GM12878 (cell line): Measurements from ENCODE around the gene ADCY2. TPM values are rescaled to one million over a fixed set of nuclear protein-coding genes. Genes with fewer than 3 reads are reported as not detected.

Experiments
- ASH2L ChIP-seq: fragments of 300-600, 200-600 bp; sonication (generic); IDR thresholded peaks from 2 replicates; pipeline ENCODE4 v1.6.1; 2017; ENCODE audit warnings: low read depth, mild to moderate bottlenecking, borderline replicate concordance
- CBFB ChIP-seq: IDR thresholded peaks from 2 replicates; pipeline ENCODE4 v1.6.1; 2016; ENCODE audit warnings: antibody characterized with exemption, low read depth
- DPF2 ChIP-seq: fragments of 450-650 bp; IDR thresholded peaks from 2 replicates; pipeline ENCODE4 v1.6.1; 2017; ENCODE audit warnings: mild to moderate bottlenecking
- ETV6 ChIP-seq, 2 experiments: fragments of 450-650 bp in 1 of 2; IDR thresholded peaks in 1 of 2; conservative IDR thresholded peaks in 1 of 2; 2 replicates each; pipeline ENCODE4 v1.6.1; 2014; ENCODE audit warnings: antibody characterized with exemption in 1 of 2, borderline replicate concordance in 1 of 2, low read depth in 1 of 2, mild to moderate bottlenecking in 1 of 2, moderate library complexity in 1 of 2
- FOXK2 ChIP-seq: fragments of 450-650 bp; IDR thresholded peaks from 2 replicates; pipeline ENCODE4 v1.6.1; 2017; ENCODE audit warnings: mild to moderate bottlenecking, moderate library complexity
- IRF4 ChIP-seq: IDR thresholded peaks from 2 replicates; pipeline ENCODE4 v1.6.1; 2011; ENCODE audit warnings: low read depth, low read length
- KAT2A ChIP-seq: conservative IDR thresholded peaks from 2 replicates; pipeline ENCODE4 v1.6.1; 2011; ENCODE audit warnings: low read depth, low read length; ENCODE audit not compliant: control insufficient read depth
- MTA3 ChIP-seq: IDR thresholded peaks from 2 replicates; pipeline ENCODE4 v1.6.1; 2012; ENCODE audit warnings: low read length, inconsistent platforms, borderline replicate concordance
- MXI1 ChIP-seq: fragments of 150-350 bp; IDR thresholded peaks from 2 replicates; pipeline ENCODE4 v1.6.1; 2011; ENCODE audit warnings: low read depth, mild to moderate bottlenecking, inconsistent platforms, low read length, improper control_type of control experiment
- NFYB ChIP-seq: IDR thresholded peaks from 2 replicates; pipeline ENCODE4 v1.6.1; 2011; ENCODE audit warnings: low read depth, mild to moderate bottlenecking, low read length, improper control_type of control experiment, moderate library complexity; ENCODE audit not compliant: insufficient read depth
- NR2C1 ChIP-seq: fragments of 450-650 bp; IDR thresholded peaks from 2 replicates; pipeline ENCODE4 v1.6.1; 2017; ENCODE audit warnings: antibody characterized with exemption, mild to moderate bottlenecking, moderate library complexity
- NR2C2 ChIP-seq: IDR thresholded peaks from 2 replicates; pipeline ENCODE4 v1.6.1; 2011; ENCODE audit warnings: borderline replicate concordance, low read depth; ENCODE audit not compliant: control insufficient read depth, insufficient read length
- POLR2AphosphoS2 ChIP-seq: IDR thresholded peaks from 2 replicates; pipeline ENCODE4 v1.6.1; 2011; ENCODE audit warnings: low read depth, mild to moderate bottlenecking, low read length, improper control_type of control experiment, moderate library complexity
- POLR2AphosphoS5 ChIP-seq: IDR thresholded peaks from 2 replicates; pipeline ENCODE4 v1.6.1; 2011; ENCODE audit warnings: mild to moderate bottlenecking, low read length, inconsistent platforms
- RELB ChIP-seq: fragments of 450-650 bp; IDR thresholded peaks from 2 replicates; pipeline ENCODE4 v1.6.1; 2017; ENCODE audit warnings: low read depth, mild to moderate bottlenecking, moderate library complexity
- SRF ChIP-seq, 2 experiments: IDR thresholded peaks; 2 replicates each; pipeline ENCODE4 v1.6.1; 2011; ENCODE audit warnings: low read depth in 2 of 2, low read length in 2 of 2, mild to moderate bottlenecking in 1 of 2, moderate library complexity in 1 of 2
- SUPT20H ChIP-seq: IDR thresholded peaks from 2 replicates; pipeline ENCODE4 v1.6.1; 2011; ENCODE audit warnings: low read depth, mild to moderate bottlenecking, low read length, moderate library complexity, borderline replicate concordance; ENCODE audit not compliant: control insufficient read depth
- TAF1 ChIP-seq: IDR thresholded peaks from 2 replicates; pipeline ENCODE4 v1.6.1; 2011; ENCODE audit warnings: mild to moderate bottlenecking, low read depth, low read length, borderline replicate concordance
- TARDBP ChIP-seq: IDR thresholded peaks from 2 replicates; pipeline ENCODE4 v1.6.1; 2016; ENCODE audit warnings: borderline replicate concordance
- TCF7 ChIP-seq: IDR thresholded peaks from 2 replicates; pipeline ENCODE4 v1.6.1; 2014; ENCODE audit warnings: antibody characterized with exemption, borderline replicate concordance
- USF1 ChIP-seq: IDR thresholded peaks from 2 replicates; pipeline ENCODE4 v1.6.1; 2011; ENCODE audit warnings: borderline replicate concordance, low read depth, mild to moderate bottlenecking, moderate library complexity, mixed read lengths, low read length; ENCODE audit not compliant: insufficient read depth; ENCODE audit errors: extremely low read length
- ZBTB4 ChIP-seq: fragments of 450-650 bp; formaldehyde crosslinking; IDR thresholded peaks from 2 replicates; pipeline ENCODE4 v1.4.0; 2022; ENCODE audit warnings: mild to moderate bottlenecking, moderate library complexity
- ZNF24 ChIP-seq: fragments of 450-650 bp; IDR thresholded peaks from 2 replicates; pipeline ENCODE4 v1.6.1; 2017; ENCODE audit warnings: antibody characterized with exemption, mild to moderate bottlenecking
- ZNF274 ChIP-seq: IDR thresholded peaks from one replicate; pipeline ENCODE4 v1.8.0; 2011; ENCODE audit not compliant: insufficient read length, insufficient read depth
- polyA plus RNA-seq, 11 experiments: library from polyadenylated mRNA; depleted of rRNA in 4 of 11; unstranded in 6 of 11; stranded (reverse) in 5 of 11; fragments of >200 nt; fragmentation: Nextera tagmentation in 4 of 11; fragmentation: Illumina TruSeq in 1 of 11; extraction: Ambion mirVana in 4 of 11; extraction: Trizol in 1 of 11; gene quantifications; 1 replicate in 1 of 11; 2 replicates in 10 of 11; pipeline versions ENCODE4 v1.2.1 to v1.2.3, GENCODE V29; 2011 to 2016; ENCODE audit warnings: inconsistent platforms in 2 of 11, missing spikeins in 2 of 11, low read depth in 1 of 11
- total RNA-seq, 4 experiments: library from RNA; depleted of rRNA in 3 of 4; stranded (reverse); fragments of >200 nt in 3 of 4; fragmentation: Illumina TruSeq in 1 of 4; extraction: Trizol in 1 of 4; gene quantifications; 2 replicates each; pipeline versions ENCODE4 v1.2.1 to v1.2.3, GENCODE V29; 2013 to 2021
- TF ChIP-seq, protein P1 (sequence below): IDR thresholded peaks from 2 replicates; pipeline ENCODE4 v1.6.1; 2011; ENCODE audit warnings: mild to moderate bottlenecking, low read depth, low read length, moderate library complexity; ENCODE audit not compliant: insufficient replicate concordance

Gene ADCY2
- total and polyA plus RNA-seq, 10 of the 15 experiments (the other 5 are each of a cell fraction or from before 2014, with no cell fraction given): 0.07 to 0.26 TPM; not detected in 8

DNA sequence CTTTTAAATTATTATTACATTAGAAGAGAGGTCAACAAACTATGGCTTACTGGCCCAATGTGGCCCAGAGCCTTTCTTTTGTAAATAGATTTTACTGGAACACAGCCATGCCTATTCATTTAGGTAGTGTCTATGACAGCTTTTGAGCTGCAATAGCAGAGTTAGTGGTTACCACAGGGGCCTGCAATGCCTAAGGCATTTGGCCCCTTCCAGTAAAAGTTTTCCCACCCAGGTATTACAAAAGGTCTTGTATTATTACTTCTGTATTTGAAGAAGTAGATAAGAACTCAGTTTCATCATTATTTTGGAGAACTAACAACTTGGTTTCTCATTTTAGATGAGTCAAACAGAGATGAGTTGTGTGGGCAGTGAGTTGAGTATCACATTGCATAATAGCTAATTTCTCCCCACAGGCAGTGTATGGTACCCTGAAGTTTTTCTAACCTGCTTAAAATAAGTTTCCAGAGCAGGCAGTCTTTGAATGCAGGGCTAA lies 482.5 kb downstream of the ADCY2 start (continued):
- TF ChIP-seq SUPT20H (no peak), TCF7 (peak; percentile 21; the same call in 1 of the 2 replicates), CBFB (0 out of 2 replicates have a peak, but pooled peaks have one; percentile 52), MXI1 (no peak), TAF1 (no peak), POLR2AphosphoS2 (no peak), NFYB (no peak), USF1 (no peak), KAT2A (no peak), TARDBP (no peak), DPF2 (peak; percentile 80), SRF (IDR thresholded peaks at IDR 0.05; ENCODE audit: low read depth in 2 of 2, low read length in 2 of 2) (no peak), ZNF274 (no peak), NR2C1 (no peak), ETV6 (conservative IDR thresholded peaks at IDR 0.05 in 1 of 2, IDR thresholded peaks at IDR 0.05 in 1 of 2; ENCODE audit: borderline replicate concordance in 1 of 2, low read depth in 1 of 2) (no peak), ZBTB4 (no peak), IRF4 (peak; percentile 94), RELB (peak; percentile 58), ZNF24 (peak; percentile 66; the same call in 1 of the 2 replicates), POLR2AphosphoS5 (no peak), NR2C2 (no peak), MTA3 (peak; percentile 88; the same call in 1 of the 2 replicates), FOXK2 (no peak), ASH2L (no peak)
- TF ChIP-seq, protein P1, sequence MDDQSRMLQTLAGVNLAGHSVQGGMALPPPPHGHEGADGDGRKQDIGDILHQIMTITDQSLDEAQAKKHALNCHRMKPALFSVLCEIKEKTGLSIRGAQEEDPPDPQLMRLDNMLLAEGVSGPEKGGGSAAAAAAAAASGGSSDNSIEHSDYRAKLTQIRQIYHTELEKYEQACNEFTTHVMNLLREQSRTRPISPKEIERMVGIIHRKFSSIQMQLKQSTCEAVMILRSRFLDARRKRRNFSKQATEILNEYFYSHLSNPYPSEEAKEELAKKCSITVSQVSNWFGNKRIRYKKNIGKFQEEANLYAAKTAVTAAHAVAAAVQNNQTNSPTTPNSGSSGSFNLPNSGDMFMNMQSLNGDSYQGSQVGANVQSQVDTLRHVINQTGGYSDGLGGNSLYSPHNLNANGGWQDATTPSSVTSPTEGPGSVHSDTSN: no peak
